Nephron (organoid): ENCODE data around the gene SSBP3.

Experiments
- H3K27ac Mint-ChIP-seq, 3 experiments: 2 replicates each; pipeline ENCODE4 v1.8.0; 2020; ENCODE audit warnings: mixed read lengths in 3 of 3, mild to moderate bottlenecking in 2 of 3, moderate library complexity in 1 of 3
- H3K27me3 Mint-ChIP-seq: 2 replicates; pipeline ENCODE4 v1.8.0; 2021; ENCODE audit warnings: low read depth, mild to moderate bottlenecking, moderate library complexity, mixed read lengths
- H3K36me3 Mint-ChIP-seq: 2 replicates; pipeline ENCODE4 v1.8.0; 2020; ENCODE audit warnings: low read depth, mixed read lengths
- H3K4me1 Mint-ChIP-seq: 2 replicates; pipeline ENCODE4 v1.8.0; 2020; ENCODE audit warnings: mixed read lengths
- H3K4me3 Mint-ChIP-seq, 3 experiments: 2 replicates each; pipeline ENCODE4 v1.8.0; 2020; ENCODE audit warnings: mild to moderate bottlenecking in 3 of 3, mixed read lengths in 3 of 3, moderate library complexity in 2 of 3
- H3K9me3 Mint-ChIP-seq: 2 replicates; pipeline ENCODE4 v1.8.0; 2020; ENCODE audit warnings: mixed read lengths
- CTCF ChIP-seq, 3 experiments: fragments of 200-600 bp; sonication (generic); IDR thresholded peaks; one replicate each; pipeline ENCODE4 v1.5.0; 2021; ENCODE audit warnings: antibody characterized with exemption in 3 of 3; ENCODE audit not compliant: unreplicated experiment in 3 of 3

SSBP3 gene

GRCh38 chr1:54312796-54313316, 93.3 kb downstream of the SSBP3 start:
- Mint-ChIP-seq H3K27ac (peak overlapping the region; percentile 85 to 95 (median 94)), H3K27me3 (no peaks in the 10 kb centered on the region), H3K36me3 (peaks cover 15% of the 10 kb centered on the region), H3K4me3 (peak overlapping the region in 2 of 3 experiments; percentile 30 to 52), H3K4me1 (peaks cover 65% of the 10 kb centered on the region), H3K9me3 (no peaks in the 10 kb centered on the region)
- TF ChIP-seq CTCF (IDR thresholded peaks at IDR 0.05; ENCODE audit: unreplicated experiment in 3 of 3): no peak

- H3K4me1 Mint-ChIP-seq: peaks cover 76% of the 10 kb centered on the region
- no peaks in the 10 kb centered on the region for H3K9me3 Mint-ChIP-seq
- H3K27me3 Mint-ChIP-seq: no peaks in the 10 kb centered on the region
- H3K27ac Mint-ChIP-seq: peak overlapping the region in 2 of 3 experiments; percentile 33 to 63
- H3K36me3 Mint-ChIP-seq: peaks cover 20% of the 10 kb centered on the region
- no peak for TF ChIP-seq CTCF (IDR thresholded peaks at IDR 0.05; ENCODE audit: unreplicated experiment in 3 of 3)
- H3K4me3 Mint-ChIP-seq: no peak overlapping the region
Measured at GRCh38 chr1:54311506-54311905, 94.7 kb downstream of the SSBP3 start.

GRCh38 chr1:54310439-54311328, 95.5 kb downstream of the SSBP3 start:
- Mint-ChIP-seq H3K9me3 (no peaks in the 10 kb centered on the region), H3K36me3 (peaks cover 20% of the 10 kb centered on the region), H3K4me1 (peaks cover 84% of the 10 kb centered on the region), H3K27ac (peak overlapping the region; percentile 66 to 84 (median 82)), H3K4me3 (no peak overlapping the region), H3K27me3 (no peaks in the 10 kb centered on the region)
- peak in 2 of 3 experiments; percentile 14 to 43 for TF ChIP-seq CTCF (IDR thresholded peaks at IDR 0.05; ENCODE audit: unreplicated experiment in 3 of 3)

- Mint-ChIP-seq H3K4me3 (peak overlapping the region in 1 of 3 experiments; percentile 27), H3K36me3 (peaks cover 15% of the 10 kb centered on the region), H3K27me3 (no peaks in the 10 kb centered on the region), H3K9me3 (no peaks in the 10 kb centered on the region), H3K27ac (peak overlapping the region; percentile 27 to 84 (median 82)), H3K4me1 (peaks cover 86% of the 10 kb centered on the region)
- TF ChIP-seq CTCF (IDR thresholded peaks at IDR 0.05; ENCODE audit: unreplicated experiment in 3 of 3): no peak
Measured at GRCh38 chr1:54309631-54310366, 96.4 kb downstream of the SSBP3 start.

GRCh38 chr1:54307305-54307704, 98.9 kb downstream of the SSBP3 start:
- no peak overlapping the region for H3K4me3 Mint-ChIP-seq
- TF ChIP-seq CTCF (IDR thresholded peaks at IDR 0.05; ENCODE audit: unreplicated experiment in 3 of 3): no peak
- peak overlapping the region in 1 of 3 experiments; percentile 59 for H3K27ac Mint-ChIP-seq
- no peaks in the 10 kb centered on the region for H3K9me3 Mint-ChIP-seq
- H3K27me3 Mint-ChIP-seq: no peaks in the 10 kb centered on the region
- H3K36me3 Mint-ChIP-seq: peaks cover 12% of the 10 kb centered on the region
- peaks cover 86% of the 10 kb centered on the region for H3K4me1 Mint-ChIP-seq
